ENCODE data around the gene SEMA7A. TPM values are rescaled to one million over a fixed set of nuclear protein-coding genes. Genes with fewer than 3 reads are reported as not detected.

SEMA7A gene
- total and polyA plus RNA-seq, 9 of the 15 experiments (the other 6 are each of a cell fraction or from before 2014, with no cell fraction given), result 0.04 to 8.2 (median 5.4) TPM; not detected in 1

GRCh38 chr15:74390049-74390646, 43.6 kb downstream of the SEMA7A start (continued):
- TF ChIP-seq TRIM25 (IDR thresholded peaks at IDR 0.05; ENCODE audit: borderline replicate concordance), result 0 out of 2 replicates have a peak, but pooled peaks have one; percentile 41

- H3K79me2 ChIP-seq (ENCODE audit: control insufficient read depth, insufficient read depth, low read length), result no peaks in the 10 kb centered on the region
- H4K20me1 ChIP-seq (replicated peaks; ENCODE audit: control insufficient read depth, insufficient read depth, low read length), result no peaks in the 10 kb centered on the region
- in situ Hi-C loops (cut with MboI), result loop anchor here (5.0 kb wide), 2 partner anchors 48 to 233 kb away; no protein-coding TSS in a partner anchor
- no peaks in the 10 kb centered on the region for H3K9me3 ChIP-seq (replicated peaks; ENCODE audit: control insufficient read depth, insufficient read depth, low read depth, low read length)
- H3K4me3 ChIP-seq, result no peak overlapping the region
- peak overlapping the region; percentile 85 for H3K27ac ChIP-seq (ENCODE audit: extremely low read depth, low read depth, low read length)
- H3K27me3 ChIP-seq (ENCODE audit: control insufficient read depth in 2 of 2, insufficient read depth in 2 of 2, low read length in 2 of 2), result no peaks in the 10 kb centered on the region
- intact Hi-C loops (cut with micrococcal nuclease), result no loop called here
- H3K4me1 ChIP-seq (replicated peaks in 1 of 2; ENCODE audit: control insufficient read depth in 2 of 2, insufficient read depth in 2 of 2, low read length in 2 of 2), result peaks cover 69 to 91% of the 10 kb centered on the region in 2 experiments
- H3K9ac ChIP-seq (ENCODE audit: insufficient read depth in 1 of 2, low read depth in 2 of 2, low read length in 2 of 2), result peak overlapping the region; percentile 52 to 69
- H2AFZ ChIP-seq (ENCODE audit: low read depth, low read length), result peak overlapping the region; percentile 65; the same call in 1 of the 2 replicates
- peak overlapping the region; percentile 60; the same call in 1 of the 2 replicates for H3K4me2 ChIP-seq (ENCODE audit: insufficient read depth, low read length)
- ChIA-PET CTCF (ENCODE audit: low intra/inter-chr PET ratio) (no interaction called here), POLR2A (interaction anchor here (0.5 to 1.9 kb wide), 10 partner anchors 12 to 1025 kb away, joined by 3 to 5 read pairs (median 3); partner anchors contain the start of genes ARID3B, SEMA7A and UBL7)
- ATAC-seq (peak; percentile 88), DNase-seq (ENCODE audit: extremely low read depth in 1 of 4, low spot score in 3 of 4) (peak; percentile 89 to 97 (median 92)), FAIRE-seq (peak; percentile 99)
- no TSS peak for BruUV-seq (replicated peaks)
- no peaks in the 10 kb centered on the region for H3K36me3 ChIP-seq (ENCODE audit: control insufficient read depth, insufficient read depth, low read length)
- 2% methylated on average over 19 of the region's 20 CpGs for WGBS (ENCODE audit: insufficient coverage, low coverage, missing lambda C conversion rate)
- H3K9me1 ChIP-seq (ENCODE audit: control insufficient read depth, insufficient read depth, low read length), result no peaks in the 10 kb centered on the region
- TF ChIP-seq NKRF (IDR thresholded peaks at IDR 0.05; ENCODE audit: borderline replicate concordance) (no peak), ZNF717 (CRISPR knock-in tag; IDR thresholded peaks at IDR 0.05) (no peak), NR0B1 (IDR thresholded peaks at IDR 0.05; ENCODE audit: partially characterized antibody) (no peak), ZNF354B (CRISPR knock-in tag; IDR thresholded peaks at IDR 0.05) (no peak; the same call in 1 of the 2 replicates), RFX5 (IDR thresholded peaks at IDR 0.05; ENCODE audit: low read depth, low read length) (no peak; the same call in 1 of the 2 replicates), WHSC1 (IDR thresholded peaks at IDR 0.05; ENCODE audit: low read length) (no peak), GABPB2 (CRISPR knock-in tag; conservative IDR thresholded peaks at IDR 0.05) (0 out of 2 replicates have a peak, but pooled peaks have one; percentile 32), ZBTB43 (CRISPR knock-in tag; IDR thresholded peaks at IDR 0.05) (no peak), PML (IDR thresholded peaks at IDR 0.05; ENCODE audit: low read length) (peak; percentile 99), RCOR1 (IDR thresholded peaks at IDR 0.05; ENCODE audit: borderline replicate concordance in 1 of 2, low read depth in 2 of 2, low read length in 2 of 2) (peak; percentile 89 to 98), FOXP1 (CRISPR knock-in tag; IDR thresholded peaks at IDR 0.05) (peak; percentile 69; the same call in 1 of the 2 replicates)
Observed at GRCh38 chr15:74389241-74390048, 44.3 kb downstream of the SEMA7A start.

All from K562 (cell line).